ENCODE results near the gene MAP3K14.

MAP3K14 gene

GRCh38 chr17:45332989-45333701, 16.3 kb upstream of the MAP3K14 start:
- Histone ChIP-seq H3K27me3 (ENCODE audit: insufficient read depth, insufficient read length) (no peaks in the 10 kb centered on the region), H3K4me1 (ENCODE audit: insufficient read depth, insufficient read length) (peaks cover 10% of the 10 kb centered on the region), H3K9ac (ENCODE audit: insufficient read length, low read depth) (peak overlapping the region; percentile 12), H3K4me3 (ENCODE audit: insufficient read length, low read depth) (no peak overlapping the region), H3K36me3 (ENCODE audit: insufficient read depth, insufficient read length, low read length) (no peaks in the 10 kb centered on the region), H3K9me3 (ENCODE audit: insufficient read depth, low read length) (no peaks in the 10 kb centered on the region)
- no peak for TF ChIP-seq SUZ12 (IDR thresholded peaks at IDR 0.05; ENCODE audit: extremely low read depth, insufficient read depth, insufficient read length)
- no peak for TF ChIP-seq YY1 (IDR thresholded peaks at IDR 0.05; ENCODE audit: insufficient read depth, insufficient read length)
- no peak for TF ChIP-seq ZNF274 (IDR thresholded peaks at IDR 0.05; ENCODE audit: low read depth, low read length)
- DNase-seq (ENCODE audit: low read depth, low spot score), result no peak

DNA sequence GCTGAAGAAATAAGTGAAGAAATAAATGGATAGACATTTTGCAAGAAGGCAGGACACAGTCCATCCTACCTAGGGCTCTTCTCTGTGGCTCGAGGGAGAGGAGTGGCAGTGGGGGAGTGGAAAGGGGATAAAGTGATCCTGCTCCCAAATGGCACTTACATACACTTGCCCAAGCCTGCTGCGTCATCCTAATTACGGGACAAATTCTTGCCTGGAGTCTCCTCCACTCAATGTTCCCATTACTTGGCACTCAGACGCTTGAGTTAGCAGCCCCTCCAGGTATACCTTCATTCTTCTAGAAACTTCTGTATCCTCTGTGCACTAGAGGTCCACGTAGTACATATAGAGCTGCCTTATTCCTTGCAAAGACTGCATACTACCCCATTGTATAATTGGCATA, 15.7 kb upstream of the MAP3K14 start:
- Histone ChIP-seq H3K27me3 (ENCODE audit: insufficient read depth, insufficient read length) (no peaks in the 10 kb centered on the region), H3K9me3 (ENCODE audit: insufficient read depth, low read length) (no peaks in the 10 kb centered on the region), H3K4me1 (ENCODE audit: insufficient read depth, insufficient read length) (peaks cover 10% of the 10 kb centered on the region), H3K4me3 (ENCODE audit: insufficient read length, low read depth) (no peak overlapping the region), H3K9ac (ENCODE audit: insufficient read length, low read depth) (no peak overlapping the region), H3K36me3 (ENCODE audit: insufficient read depth, insufficient read length, low read length) (no peaks in the 10 kb centered on the region)
- TF ChIP-seq SUZ12 (IDR thresholded peaks at IDR 0.05; ENCODE audit: extremely low read depth, insufficient read depth, insufficient read length) (no peak), YY1 (IDR thresholded peaks at IDR 0.05; ENCODE audit: insufficient read depth, insufficient read length) (no peak), ZNF274 (IDR thresholded peaks at IDR 0.05; ENCODE audit: low read depth, low read length) (no peak)
- DNase-seq (ENCODE audit: low read depth, low spot score), result no peak

DNA sequence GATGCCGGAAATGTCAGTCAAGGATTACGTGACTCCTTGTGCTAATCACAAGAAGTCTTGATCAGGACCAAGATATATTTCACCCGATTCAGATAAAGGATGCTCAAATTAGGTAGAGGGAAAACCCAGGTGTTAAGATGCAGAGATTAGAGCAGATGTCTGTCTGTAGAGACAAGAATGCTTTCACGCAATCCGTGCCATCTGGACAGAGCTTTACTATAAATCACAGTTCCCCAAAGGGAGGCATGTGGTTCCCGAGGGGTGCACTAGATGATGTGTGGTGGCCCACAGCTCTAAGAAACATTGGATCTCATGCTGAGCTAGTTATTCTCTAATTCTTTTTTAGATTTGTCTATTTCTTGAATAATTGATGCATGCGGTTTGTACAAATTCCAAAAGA, 9.8 kb upstream of the MAP3K14 start:
- H3K27me3 ChIP-seq (ENCODE audit: insufficient read depth, insufficient read length), result no peaks in the 10 kb centered on the region
- H3K36me3 ChIP-seq (ENCODE audit: insufficient read depth, insufficient read length, low read length), result no peaks in the 10 kb centered on the region
- H3K4me3 ChIP-seq (ENCODE audit: insufficient read length, low read depth), result no peak overlapping the region
- TF ChIP-seq SUZ12 (IDR thresholded peaks at IDR 0.05; ENCODE audit: extremely low read depth, insufficient read depth, insufficient read length) (no peak), YY1 (IDR thresholded peaks at IDR 0.05; ENCODE audit: insufficient read depth, insufficient read length) (no peak), ZNF274 (IDR thresholded peaks at IDR 0.05; ENCODE audit: low read depth, low read length) (no peak)
- H3K9ac ChIP-seq (ENCODE audit: insufficient read length, low read depth), result no peak overlapping the region
- no peaks in the 10 kb centered on the region for H3K9me3 ChIP-seq (ENCODE audit: insufficient read depth, low read length)
- DNase-seq (ENCODE audit: low read depth, low spot score), result no peak
- peaks cover 6% of the 10 kb centered on the region for H3K4me1 ChIP-seq (ENCODE audit: insufficient read depth, insufficient read length)

DNA sequence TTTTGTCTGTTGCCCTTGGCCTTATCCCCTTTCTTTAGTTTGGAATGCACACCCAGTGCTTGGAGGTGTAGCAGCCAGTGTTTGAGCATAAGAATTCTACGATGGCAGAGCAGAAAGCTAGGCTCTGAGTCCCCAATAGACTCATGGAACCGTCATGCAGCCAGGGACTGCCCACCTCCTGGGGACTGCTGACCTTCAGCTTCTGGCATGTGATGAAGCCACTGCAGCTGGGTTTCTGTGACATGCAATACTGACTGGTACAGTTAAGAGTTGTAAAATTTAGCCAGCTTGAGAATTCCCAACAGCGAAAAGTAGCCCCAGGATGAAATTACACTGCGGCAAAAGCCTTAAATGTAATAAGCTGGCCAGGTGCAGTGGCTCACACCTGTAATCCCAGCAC, 9.0 kb upstream of the MAP3K14 start:
- Histone ChIP-seq H3K9me3 (ENCODE audit: insufficient read depth, low read length) (no peaks in the 10 kb centered on the region), H3K36me3 (ENCODE audit: insufficient read depth, insufficient read length, low read length) (no peaks in the 10 kb centered on the region), H3K27me3 (ENCODE audit: insufficient read depth, insufficient read length) (no peaks in the 10 kb centered on the region), H3K9ac (ENCODE audit: insufficient read length, low read depth) (no peak overlapping the region), H3K4me3 (ENCODE audit: insufficient read length, low read depth) (no peak overlapping the region), H3K4me1 (ENCODE audit: insufficient read depth, insufficient read length) (peaks cover 6% of the 10 kb centered on the region)
- DNase-seq (ENCODE audit: low read depth, low spot score), result no peak
- no peak for TF ChIP-seq YY1 (IDR thresholded peaks at IDR 0.05; ENCODE audit: insufficient read depth, insufficient read length)
- TF ChIP-seq ZNF274 (IDR thresholded peaks at IDR 0.05; ENCODE audit: low read depth, low read length), result no peak
- no peak for TF ChIP-seq SUZ12 (IDR thresholded peaks at IDR 0.05; ENCODE audit: extremely low read depth, insufficient read depth, insufficient read length)

GRCh38 chr17:45324336-45324735, 7.5 kb upstream of the MAP3K14 start:
- no peak for TF ChIP-seq ZNF274 (IDR thresholded peaks at IDR 0.05; ENCODE audit: low read depth, low read length)
- TF ChIP-seq YY1 (IDR thresholded peaks at IDR 0.05; ENCODE audit: insufficient read depth, insufficient read length), result no peak
- no peak for TF ChIP-seq SUZ12 (IDR thresholded peaks at IDR 0.05; ENCODE audit: extremely low read depth, insufficient read depth, insufficient read length)

GRCh38 chr17:45322168-45322567, 5.3 kb upstream of the MAP3K14 start:
- H3K4me3 ChIP-seq (ENCODE audit: insufficient read length, low read depth), result no peak overlapping the region
- no peaks in the 10 kb centered on the region for H3K9me3 ChIP-seq (ENCODE audit: insufficient read depth, low read length)
- no peak for TF ChIP-seq ZNF274 (IDR thresholded peaks at IDR 0.05; ENCODE audit: low read depth, low read length)
- no peak for TF ChIP-seq SUZ12 (IDR thresholded peaks at IDR 0.05; ENCODE audit: extremely low read depth, insufficient read depth, insufficient read length)
- TF ChIP-seq YY1 (IDR thresholded peaks at IDR 0.05; ENCODE audit: insufficient read depth, insufficient read length), result no peak
- no peak for DNase-seq (ENCODE audit: low read depth, low spot score)
- H3K36me3 ChIP-seq (ENCODE audit: insufficient read depth, insufficient read length, low read length), result no peaks in the 10 kb centered on the region
- H3K4me1 ChIP-seq (ENCODE audit: insufficient read depth, insufficient read length), result peaks cover 8% of the 10 kb centered on the region
- no peaks in the 10 kb centered on the region for H3K27me3 ChIP-seq (ENCODE audit: insufficient read depth, insufficient read length)
- no peak overlapping the region for H3K9ac ChIP-seq (ENCODE audit: insufficient read length, low read depth)

More at GRCh38 chr17:45324336-45324735, 7.5 kb upstream of the MAP3K14 start:
- peaks cover 3% of the 10 kb centered on the region for H3K4me1 ChIP-seq (ENCODE audit: insufficient read depth, insufficient read length)
- H3K27me3 ChIP-seq (ENCODE audit: insufficient read depth, insufficient read length), result no peaks in the 10 kb centered on the region
- H3K4me3 ChIP-seq (ENCODE audit: insufficient read length, low read depth), result no peak overlapping the region
- no peak overlapping the region for H3K9ac ChIP-seq (ENCODE audit: insufficient read length, low read depth)
- DNase-seq (ENCODE audit: low read depth, low spot score), result no peak
- no peaks in the 10 kb centered on the region for H3K36me3 ChIP-seq (ENCODE audit: insufficient read depth, insufficient read length, low read length)
- no peaks in the 10 kb centered on the region for H3K9me3 ChIP-seq (ENCODE audit: insufficient read depth, low read length)

GRCh38 chr17:45320931-45321461, 4.2 kb upstream of the MAP3K14 start:
- no peak for DNase-seq (ENCODE audit: low read depth, low spot score)
- no peak overlapping the region for H3K4me3 ChIP-seq (ENCODE audit: insufficient read length, low read depth)
- no peaks in the 10 kb centered on the region for H3K36me3 ChIP-seq (ENCODE audit: insufficient read depth, insufficient read length, low read length)
- H3K9ac ChIP-seq (ENCODE audit: insufficient read length, low read depth), result no peak overlapping the region
- peaks cover 4% of the 10 kb centered on the region for H3K27me3 ChIP-seq (ENCODE audit: insufficient read depth, insufficient read length)
- peaks cover 8% of the 10 kb centered on the region for H3K4me1 ChIP-seq (ENCODE audit: insufficient read depth, insufficient read length)
- TF ChIP-seq ZNF274 (IDR thresholded peaks at IDR 0.05; ENCODE audit: low read depth, low read length), result no peak
- no peak for TF ChIP-seq YY1 (IDR thresholded peaks at IDR 0.05; ENCODE audit: insufficient read depth, insufficient read length)
- TF ChIP-seq SUZ12 (IDR thresholded peaks at IDR 0.05; ENCODE audit: extremely low read depth, insufficient read depth, insufficient read length), result no peak
- no peaks in the 10 kb centered on the region for H3K9me3 ChIP-seq (ENCODE audit: insufficient read depth, low read length)
